Measurements from ENCODE around the gene XIAP. TPM values are rescaled to one million over a fixed set of nuclear protein-coding genes. Genes with fewer than 3 reads are reported as not detected.
"Not testable (repeated sequence)": the region's sequence is repeated elsewhere in the genome, so short reads cannot be mapped to it uniquely, and the experiment has no call there.

The XIAP gene
- total and polyA plus RNA-seq, 12 donors, result 7.3 to 34.6 (median 27.8) TPM

DNA sequence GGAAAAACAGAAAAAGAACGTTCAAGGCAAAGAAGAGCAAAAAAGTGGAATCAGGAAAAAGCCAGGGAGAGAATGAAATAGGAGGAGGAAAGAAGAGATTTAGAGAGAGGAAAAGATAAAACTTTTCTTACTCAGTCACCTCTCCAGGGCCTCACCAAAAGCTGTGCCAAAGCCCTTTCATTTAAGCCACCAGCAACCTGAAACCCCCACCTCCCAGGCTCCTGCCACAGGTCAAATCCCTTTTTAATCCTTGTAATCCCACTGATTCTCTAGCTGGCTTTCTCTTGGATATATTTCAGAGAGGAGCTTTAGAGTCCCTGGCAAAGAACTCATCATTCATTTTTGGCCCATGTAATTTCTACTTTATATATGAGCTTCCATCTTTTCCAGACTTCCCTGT, 25.7 kb upstream of the XIAP start:
- intact Hi-C loops (cut with DNase I), result loop anchor here in 2 of 10 donors (5.0 to 10.0 kb wide), 2 partner anchors 48 to 121 kb away; no protein-coding TSS in a partner anchor
- no peak for ATAC-seq
- Histone ChIP-seq H3K36me3 (no peaks in the 10 kb centered on the region), H3K4me1 (no peaks in the 10 kb centered on the region), H3K9me3 (no peaks in the 10 kb centered on the region), H3K4me3 (no peak overlapping the region), H3K27me3 (peaks cover 0 to 6% (median 0%) of the 10 kb centered on the region in 7 donors), H3K27ac (no peak overlapping the region)
- WGBS, 2 donors, result 59 to 62% methylated on average over 1 of the region's 1 CpG
- TF ChIP-seq, protein P1, sequence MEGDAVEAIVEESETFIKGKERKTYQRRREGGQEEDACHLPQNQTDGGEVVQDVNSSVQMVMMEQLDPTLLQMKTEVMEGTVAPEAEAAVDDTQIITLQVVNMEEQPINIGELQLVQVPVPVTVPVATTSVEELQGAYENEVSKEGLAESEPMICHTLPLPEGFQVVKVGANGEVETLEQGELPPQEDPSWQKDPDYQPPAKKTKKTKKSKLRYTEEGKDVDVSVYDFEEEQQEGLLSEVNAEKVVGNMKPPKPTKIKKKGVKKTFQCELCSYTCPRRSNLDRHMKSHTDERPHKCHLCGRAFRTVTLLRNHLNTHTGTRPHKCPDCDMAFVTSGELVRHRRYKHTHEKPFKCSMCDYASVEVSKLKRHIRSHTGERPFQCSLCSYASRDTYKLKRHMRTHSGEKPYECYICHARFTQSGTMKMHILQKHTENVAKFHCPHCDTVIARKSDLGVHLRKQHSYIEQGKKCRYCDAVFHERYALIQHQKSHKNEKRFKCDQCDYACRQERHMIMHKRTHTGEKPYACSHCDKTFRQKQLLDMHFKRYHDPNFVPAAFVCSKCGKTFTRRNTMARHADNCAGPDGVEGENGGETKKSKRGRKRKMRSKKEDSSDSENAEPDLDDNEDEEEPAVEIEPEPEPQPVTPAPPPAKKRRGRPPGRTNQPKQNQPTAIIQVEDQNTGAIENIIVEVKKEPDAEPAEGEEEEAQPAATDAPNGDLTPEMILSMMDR (IDR thresholded peaks at IDR 0.05), result no peak
- DNase-seq, result no peak

DNA sequence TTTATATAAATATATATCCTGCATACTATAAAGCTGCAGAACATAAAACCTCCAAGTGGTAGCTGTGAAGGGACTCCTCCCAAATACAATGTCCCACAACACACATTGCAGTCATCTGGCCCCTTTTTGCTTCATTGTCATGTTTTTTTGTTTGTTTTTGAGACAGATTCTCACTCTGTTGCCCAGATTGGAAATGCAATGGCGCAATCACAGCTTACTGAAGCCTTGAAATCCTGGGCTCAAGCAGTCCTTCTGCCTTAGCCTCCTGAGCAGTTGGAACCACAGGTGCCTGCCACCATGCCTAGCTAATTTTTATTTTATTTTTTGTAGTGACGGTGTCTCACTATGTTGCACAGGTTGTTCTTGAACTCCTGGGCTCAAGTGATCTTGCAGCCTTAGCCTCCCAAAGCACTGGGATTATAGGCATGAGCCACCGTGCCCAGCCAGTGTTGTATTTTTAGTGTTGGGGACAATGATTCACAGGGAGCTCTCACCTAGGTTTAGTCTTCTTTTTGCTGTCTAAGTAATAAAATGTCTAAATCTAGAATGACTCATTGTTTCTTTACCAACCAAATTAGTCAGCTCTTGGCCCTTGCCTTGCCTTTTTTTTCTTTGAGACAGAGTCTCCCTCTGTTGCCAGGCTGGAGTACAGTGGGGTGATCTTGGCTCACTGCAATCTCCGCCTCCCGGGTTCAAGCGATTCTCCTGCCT, 24.0 kb upstream of the XIAP start:
- Histone ChIP-seq H3K9me3 (no peaks in the 10 kb centered on the region), H3K27me3 (peaks cover 0 to 6% (median 0%) of the 10 kb centered on the region in 7 donors), H3K4me1 (no peaks in the 10 kb centered on the region), H3K4me3 (no peak overlapping the region), H3K36me3 (no peaks in the 10 kb centered on the region), H3K27ac (no peak overlapping the region)
- no peak for DNase-seq
- 83 to 94% methylated on average over 6 of the region's 6 CpGs for WGBS, 2 donors
- intact Hi-C loops (cut with DNase I), result loop anchor here in 1 of 10 donors (10.0 kb wide), 1 partner anchor 119 kb away; no protein-coding TSS in a partner anchor
- TF ChIP-seq, protein P1 (IDR thresholded peaks at IDR 0.05), result no peak
- no peak for ATAC-seq

DNA sequence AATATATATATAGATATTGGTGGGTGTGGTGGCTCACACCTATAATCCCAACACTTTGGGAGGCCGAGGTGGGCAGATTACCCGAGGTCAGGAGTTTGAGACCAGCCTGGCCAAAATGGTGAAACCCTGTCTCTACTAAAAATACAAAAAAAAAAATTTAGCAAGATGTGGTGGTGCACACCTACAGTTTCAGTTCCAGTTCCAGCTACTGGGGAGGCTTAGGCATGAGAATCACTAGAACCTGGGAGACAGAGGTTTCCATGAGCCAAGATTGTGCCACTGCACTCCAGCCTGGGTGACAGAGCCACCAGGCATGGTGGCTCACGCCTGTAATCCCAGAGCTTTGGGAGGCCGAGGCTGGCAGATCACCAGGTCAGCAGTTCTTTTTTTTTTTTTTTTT, 14.7 kb upstream of the XIAP start:
- H3K36me3 ChIP-seq; intact Hi-C loops (cut with DNase I); H3K9me3 ChIP-seq; DNase-seq; H3K4me1 ChIP-seq; ATAC-seq; H3K4me3 ChIP-seq; H3K27ac ChIP-seq; H3K27me3 ChIP-seq: not testable (repeated sequence)
- 91 to 97% methylated on average over 4 of the region's 4 CpGs for WGBS, 2 donors

DNA sequence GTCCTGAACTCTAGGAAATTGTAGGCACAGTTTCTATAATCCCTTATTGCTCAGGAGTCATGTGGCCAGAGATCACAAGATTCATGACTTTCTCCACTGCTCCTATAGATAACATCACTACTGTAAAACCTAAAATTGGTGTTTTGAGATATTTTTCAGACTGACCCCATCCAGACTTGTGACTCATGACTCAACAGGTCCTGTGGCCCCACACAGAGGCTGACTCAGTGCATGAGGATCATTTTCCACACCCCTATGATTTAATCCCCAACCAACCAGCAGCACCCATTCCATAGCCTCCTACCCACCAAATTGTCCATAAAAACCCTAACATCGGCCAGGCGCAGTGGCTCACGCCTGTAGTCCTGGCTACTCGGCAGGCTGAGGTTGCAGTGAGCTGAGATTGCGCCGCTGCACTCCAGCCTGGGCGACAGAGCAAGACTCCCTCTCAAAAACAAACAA, 13.2 kb upstream of the XIAP start:
- intact Hi-C loops (cut with DNase I), result no loop called here

More for the DNA sequence above, 13.2 kb upstream of the XIAP start:
- no peaks in the 10 kb centered on the region for H3K36me3 ChIP-seq
- DNase-seq (no peak), ATAC-seq (no peak)
- no peaks in the 10 kb centered on the region for H3K4me1 ChIP-seq
- H3K4me3 ChIP-seq, result no peak overlapping the region
- no peaks in the 10 kb centered on the region for H3K27me3 ChIP-seq
- H3K9me3 ChIP-seq, result no peaks in the 10 kb centered on the region
- WGBS, 2 donors, result 90 to 97% methylated on average over 7 of the region's 7 CpGs
- TF ChIP-seq, protein P1 (IDR thresholded peaks at IDR 0.05), result no peak
- H3K27ac ChIP-seq, result no peak overlapping the region
